DMS 273 treated with DMSO at 0.1 percent for 48 hours (cell line): ENCODE results near the gene NDUFB10.
A peak's percentile ranks its signal among the peaks of the same experiment; 100 is the strongest.
"Not testable (repeated sequence)": the region's sequence is repeated elsewhere in the genome, so short reads cannot be mapped to it uniquely, and the experiment has no call there.

Experiments
- DNase-seq: peaks from one replicate; lab custom pipeline; 2025; lab: John Stamatoyannopoulos, UW

NDUFB10 gene

DNA sequence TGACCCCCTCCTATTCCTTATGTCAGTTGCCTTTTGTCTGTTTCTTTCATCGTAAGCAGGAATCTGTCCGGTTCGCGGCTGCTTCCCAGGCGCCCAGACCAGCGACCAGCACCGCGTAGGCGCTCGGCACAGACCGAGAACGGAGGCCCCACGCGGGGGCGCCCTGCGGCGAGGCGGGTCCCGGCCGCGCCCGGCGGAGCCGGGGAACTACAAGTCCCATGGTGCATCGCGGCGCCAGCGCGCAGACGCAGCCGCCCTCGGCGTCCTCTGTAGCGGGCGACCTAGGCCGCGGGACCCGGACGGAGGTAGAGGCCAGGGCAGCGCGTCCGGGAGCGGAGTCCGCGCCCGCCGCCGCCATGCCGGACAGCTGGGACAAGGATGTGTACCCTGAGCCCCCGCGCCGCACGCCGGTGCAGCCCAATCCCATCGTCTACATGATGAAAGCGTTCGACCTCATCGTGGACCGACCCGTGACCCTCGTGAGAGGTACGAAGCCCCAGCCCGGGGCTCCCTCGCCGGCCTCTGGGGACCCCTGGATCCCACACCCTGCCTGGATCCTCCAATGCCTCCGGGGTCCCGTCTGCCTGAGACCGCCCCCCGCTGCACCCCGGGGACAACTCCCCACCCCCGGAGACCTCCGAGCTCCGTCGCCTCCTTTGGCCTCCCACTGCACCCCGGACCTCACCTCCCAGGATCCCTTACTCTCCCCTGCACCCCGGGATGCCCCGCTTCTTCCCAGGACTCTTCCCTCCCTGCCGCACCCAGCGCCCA lies at the start of gene NDUFB10:
TSS of gene NDUFB10 (plus strand) at position 270 of the 771 bp plus-strand sequence. CDS start at position 357, 87 bp downstream.
- peak; percentile 57 for DNase-seq

GRCh38 chr16:1909561-1910231 lies 49.6 kb upstream of the NDUFB10 start:
- DNase-seq: no peak

GRCh38 chr16:1911467-1912214 lies 47.7 kb upstream of the NDUFB10 start:
- DNase-seq: no peak

GRCh38 chr16:1912215-1912543 lies 47.2 kb upstream of the NDUFB10 start:
- DNase-seq: no peak

GRCh38 chr16:1913327-1914083 lies 45.8 kb upstream of the NDUFB10 start:
- DNase-seq: no peak

- no peak for DNase-seq
These were observed 45.2 kb upstream of the NDUFB10 start for GRCh38 chr16:1914084-1914608.

DNA sequence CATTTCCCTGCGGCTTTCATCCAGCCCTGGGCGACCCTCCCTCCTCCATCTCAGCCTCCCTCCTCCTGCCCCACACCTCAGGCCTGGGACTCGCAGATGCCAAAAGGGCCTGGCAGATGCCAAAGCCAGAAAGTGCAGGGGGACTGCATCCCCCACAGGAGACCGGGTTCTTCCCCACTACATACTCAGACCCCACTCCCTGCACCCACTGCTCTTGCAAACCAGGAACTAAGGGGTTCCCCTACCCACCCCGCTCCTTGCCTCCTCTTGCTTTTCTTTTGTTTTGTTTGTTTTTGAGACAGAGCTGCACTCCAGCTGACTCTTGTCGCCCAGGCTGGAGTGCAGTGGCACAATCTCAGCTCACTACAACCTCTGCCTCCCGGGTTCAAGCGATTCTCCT lies 44.4 kb upstream of the NDUFB10 start:
- no peak for DNase-seq

DNA sequence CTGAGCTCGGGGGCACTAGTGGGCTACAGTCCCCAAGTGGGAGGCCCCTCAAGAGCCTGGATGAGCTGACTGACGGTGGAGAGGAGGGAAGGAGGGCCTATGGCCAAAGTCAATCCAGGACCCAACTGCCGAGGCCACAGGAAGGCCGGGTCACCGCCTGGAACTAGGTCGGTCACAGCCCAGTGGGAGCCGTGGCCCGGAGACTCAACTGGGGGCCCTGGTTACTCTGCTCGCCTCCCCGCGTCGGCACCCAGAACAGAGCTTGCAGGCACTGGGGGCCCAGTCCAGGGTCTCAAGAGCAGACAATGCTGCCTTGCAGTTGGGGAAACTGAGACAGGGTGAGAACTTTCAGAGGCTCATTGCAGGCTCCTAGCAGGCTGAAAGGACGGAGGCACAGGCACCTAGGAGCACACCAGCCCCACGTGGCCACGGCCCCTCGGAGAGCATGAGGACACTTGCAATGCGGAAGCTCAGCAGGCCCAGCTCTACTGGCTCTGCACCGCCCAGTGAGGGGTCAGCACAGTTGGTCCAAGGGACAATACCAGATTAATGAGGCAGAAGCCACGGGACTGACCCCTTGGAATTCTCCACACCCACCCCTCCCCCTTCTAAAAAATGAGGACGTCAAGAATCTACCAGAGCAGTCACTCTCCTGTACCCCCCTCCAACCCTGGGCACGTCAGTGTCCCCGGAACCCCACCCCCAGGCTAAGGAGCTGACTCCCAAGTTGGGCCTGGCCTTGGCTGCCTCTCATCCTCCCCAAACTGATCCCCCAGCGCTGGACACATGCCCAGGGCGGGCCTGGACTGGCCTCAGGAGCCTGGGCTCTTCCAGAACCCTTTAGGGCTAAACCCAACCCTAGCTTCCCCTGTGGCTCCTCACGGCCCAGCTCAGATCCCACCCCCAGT lies 43.4 kb upstream of the NDUFB10 start:
- no peak for DNase-seq

- DNase-seq: no peak
These were observed 42.7 kb upstream of the NDUFB10 start for GRCh38 chr16:1916640-1916990.

DNA sequence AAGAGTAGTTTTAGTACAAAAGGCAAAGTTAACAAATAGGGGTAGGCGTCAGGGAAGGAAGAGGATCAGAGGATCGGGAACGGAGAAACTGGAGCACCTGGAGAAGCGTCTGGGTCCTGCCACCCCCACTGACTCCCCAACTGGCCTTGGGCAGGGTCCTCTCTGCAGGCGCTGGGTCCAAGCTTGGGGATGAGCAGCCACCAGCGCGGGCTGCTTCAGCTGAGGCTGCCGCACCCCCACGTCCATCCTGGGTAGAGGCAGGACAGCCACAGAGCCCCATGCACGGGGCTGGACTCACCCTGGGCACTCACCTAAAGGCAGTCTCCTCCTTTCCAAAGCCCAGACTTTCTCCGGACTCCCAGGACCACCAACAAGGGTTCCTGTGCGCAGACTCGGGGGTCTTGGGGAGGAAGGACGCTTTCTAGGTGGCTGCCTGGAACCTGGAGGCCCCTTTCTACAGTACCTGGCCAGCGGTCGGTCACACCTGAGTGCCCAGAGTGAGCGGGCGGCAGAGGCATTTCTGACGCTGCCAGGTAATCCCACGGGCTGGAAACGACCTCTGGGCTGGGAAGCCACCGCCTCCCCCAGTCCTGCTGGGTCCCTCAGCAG lies 42.2 kb upstream of the NDUFB10 start:
- DNase-seq: no peak

GRCh38 chr16:1917665-1918350 lies 41.5 kb upstream of the NDUFB10 start:
- DNase-seq: no peak

- no peak for DNase-seq
These were observed 40.7 kb upstream of the NDUFB10 start, which contains the start of gene HS3ST6 for GRCh38 chr16:1918351-1919326. Gene HS3ST6 (minus strand): TSS chr16:1918415. CDS start chr16:1918323, 92 bp downstream.

DNA sequence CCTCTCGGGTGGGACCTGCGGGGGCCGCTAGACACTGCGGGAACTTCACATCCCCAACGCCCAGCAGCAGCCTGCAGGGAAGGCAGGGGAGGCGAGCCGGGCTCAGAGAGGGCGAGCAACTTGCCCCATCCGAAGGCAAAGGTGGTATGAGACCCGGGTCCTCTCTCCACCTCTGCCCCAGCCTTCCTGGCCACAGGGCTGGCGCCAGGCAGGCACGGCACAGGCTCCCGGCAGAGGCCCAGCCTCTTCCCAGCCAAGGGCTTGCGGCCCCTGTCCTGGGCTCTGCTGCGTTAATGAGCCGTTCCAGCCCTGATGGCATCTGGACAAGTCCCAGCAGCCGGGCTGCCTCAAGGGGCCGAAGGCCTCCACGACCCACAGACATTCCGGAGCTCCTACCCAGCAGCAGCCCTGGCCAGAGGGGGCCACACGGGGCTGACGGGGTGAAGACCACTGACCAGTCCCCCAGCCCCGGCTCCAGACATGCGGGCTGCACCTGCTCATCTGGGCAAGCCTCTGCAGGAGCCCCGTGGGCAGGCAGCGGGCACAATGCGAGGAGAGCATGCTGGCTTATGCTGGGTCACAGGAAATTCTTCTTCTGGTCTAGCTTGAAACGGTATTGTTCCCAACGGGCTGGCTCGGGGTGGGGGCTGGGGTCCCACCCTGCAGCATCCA lies 39.9 kb upstream of the NDUFB10 start:
- DNase-seq: no peak

DNA sequence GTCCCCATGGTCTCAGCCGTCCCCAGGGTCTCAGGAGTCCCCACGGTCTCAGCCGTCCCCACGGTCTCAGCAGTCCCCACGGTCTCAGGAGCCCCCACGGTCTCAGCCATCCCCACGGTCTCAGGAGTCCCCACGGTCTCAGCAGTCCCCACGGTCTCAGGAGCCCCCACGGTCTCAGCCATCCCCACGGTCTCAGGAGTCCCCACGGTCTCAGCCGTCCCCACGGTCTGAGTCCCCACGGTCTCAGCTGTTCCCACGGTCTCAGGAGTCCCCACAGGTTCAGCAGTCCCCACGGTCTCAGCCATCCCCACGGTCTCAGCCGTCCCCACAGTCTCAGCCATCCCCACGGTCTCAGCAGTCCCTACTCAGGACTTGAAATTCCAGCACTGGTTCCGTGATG lies 39.2 kb upstream of the NDUFB10 start:
- DNase-seq: not testable (repeated sequence)

GRCh38 chr16:1920727-1921171 lies 38.6 kb upstream of the NDUFB10 start:
- DNase-seq: peak; percentile 27

DNA sequence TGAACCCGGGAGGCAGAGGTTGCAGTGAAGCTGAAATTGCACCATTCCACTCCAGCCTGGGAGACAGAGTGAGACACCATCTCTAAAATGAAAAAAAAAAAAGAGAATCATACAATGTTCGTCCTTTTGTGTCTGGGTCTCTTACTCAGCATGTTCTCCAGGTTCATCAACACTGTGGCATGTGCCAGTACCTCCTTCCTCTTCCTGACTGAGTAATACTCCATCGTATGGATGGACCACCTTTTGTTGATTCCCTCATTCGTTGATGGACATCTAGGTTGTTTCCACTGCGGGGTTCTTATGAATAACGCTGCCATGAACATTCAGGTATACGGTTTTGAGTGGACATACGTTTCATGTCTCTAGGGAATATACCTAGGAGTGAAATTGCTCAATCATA lies 37.0 kb upstream of the NDUFB10 start:
- no peak for DNase-seq

GRCh38 chr16:1923299-1924034 lies 35.9 kb upstream of the NDUFB10 start:
- DNase-seq: peak; percentile 57
